ENCODE measurements around the gene ENPP4. TPM values are rescaled to one million over a fixed set of nuclear protein-coding genes. Genes with fewer than 3 reads are reported as not detected.
"Not testable (repeated sequence)": the region's sequence is repeated elsewhere in the genome, so short reads cannot be mapped to it uniquely, and the experiment has no call there.

The ENPP4 gene
- total RNA-seq, 6 donors from 2014 or later = 10.5 to 45.7 (median 24.3) TPM

DNA sequence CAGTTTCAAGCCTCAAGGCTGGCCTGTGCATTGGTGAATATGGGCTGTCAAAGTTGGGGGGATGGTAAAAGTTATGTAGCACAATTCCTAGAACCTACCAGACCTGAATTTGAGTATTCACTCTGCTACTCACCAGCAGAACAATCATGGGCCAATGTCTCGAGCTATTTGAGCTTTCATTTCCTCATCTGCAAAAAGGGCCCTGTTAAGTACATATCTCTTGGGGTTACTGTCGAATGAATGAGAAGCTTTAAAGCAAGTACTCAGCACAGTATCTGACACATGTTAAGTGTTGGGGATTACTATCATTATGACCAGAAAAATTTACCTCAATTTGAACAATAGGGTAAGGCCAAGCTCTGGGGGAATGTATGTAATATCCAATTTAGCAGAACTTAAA, 13.5 kb upstream of the ENPP4 start:
- no peaks in the 10 kb centered on the region for H3K9me3 ChIP-seq
- H3K27ac ChIP-seq = no peak overlapping the region
- H3K4me1 ChIP-seq = no peaks in the 10 kb centered on the region
- no peak for DNase-seq
- TF ChIP-seq, protein P1, sequence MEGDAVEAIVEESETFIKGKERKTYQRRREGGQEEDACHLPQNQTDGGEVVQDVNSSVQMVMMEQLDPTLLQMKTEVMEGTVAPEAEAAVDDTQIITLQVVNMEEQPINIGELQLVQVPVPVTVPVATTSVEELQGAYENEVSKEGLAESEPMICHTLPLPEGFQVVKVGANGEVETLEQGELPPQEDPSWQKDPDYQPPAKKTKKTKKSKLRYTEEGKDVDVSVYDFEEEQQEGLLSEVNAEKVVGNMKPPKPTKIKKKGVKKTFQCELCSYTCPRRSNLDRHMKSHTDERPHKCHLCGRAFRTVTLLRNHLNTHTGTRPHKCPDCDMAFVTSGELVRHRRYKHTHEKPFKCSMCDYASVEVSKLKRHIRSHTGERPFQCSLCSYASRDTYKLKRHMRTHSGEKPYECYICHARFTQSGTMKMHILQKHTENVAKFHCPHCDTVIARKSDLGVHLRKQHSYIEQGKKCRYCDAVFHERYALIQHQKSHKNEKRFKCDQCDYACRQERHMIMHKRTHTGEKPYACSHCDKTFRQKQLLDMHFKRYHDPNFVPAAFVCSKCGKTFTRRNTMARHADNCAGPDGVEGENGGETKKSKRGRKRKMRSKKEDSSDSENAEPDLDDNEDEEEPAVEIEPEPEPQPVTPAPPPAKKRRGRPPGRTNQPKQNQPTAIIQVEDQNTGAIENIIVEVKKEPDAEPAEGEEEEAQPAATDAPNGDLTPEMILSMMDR (IDR thresholded peaks at IDR 0.05) = no peak
- TF ChIP-seq POLR2AphosphoS5 (IDR thresholded peaks at IDR 0.05) (no peak), POLR2A (IDR thresholded peaks at IDR 0.05) (no peak), EP300 (IDR thresholded peaks at IDR 0.05) (no peak)
- H3K27me3 ChIP-seq = no peaks in the 10 kb centered on the region
- no peaks in the 10 kb centered on the region for H3K36me3 ChIP-seq
- no peak for ATAC-seq (ENCODE audit: low FRiP score in 2 of 2)
- no peak overlapping the region for H3K4me3 ChIP-seq
- 87 to 91% methylated on average over 2 of the region's 2 CpGs for WGBS, 2 donors

DNA sequence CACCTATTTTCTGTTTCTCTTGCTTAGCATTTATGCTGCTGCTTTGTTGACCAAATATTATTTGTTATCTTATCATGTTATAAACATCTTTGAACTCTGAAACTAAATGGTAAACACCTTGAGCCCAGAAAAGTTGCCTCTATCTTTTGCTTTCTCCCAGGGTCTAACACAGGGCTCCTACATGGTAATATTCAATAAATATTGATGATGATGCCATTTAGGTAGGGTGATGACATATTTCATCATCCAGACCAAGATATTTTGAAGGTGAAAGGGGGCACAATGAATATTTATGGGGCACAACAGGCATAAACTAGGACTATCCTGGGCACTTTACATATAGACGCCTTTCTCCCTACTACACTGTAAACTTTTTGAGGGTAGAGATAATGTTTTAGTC, 11.6 kb upstream of the ENPP4 start:
- TF ChIP-seq POLR2A (IDR thresholded peaks at IDR 0.05) = no peak
- TF ChIP-seq POLR2AphosphoS5 (IDR thresholded peaks at IDR 0.05) = no peak
- TF ChIP-seq EP300 (IDR thresholded peaks at IDR 0.05) = no peak
- TF ChIP-seq, protein P1 (IDR thresholded peaks at IDR 0.05) = no peak
- DNase-seq (no peak), ATAC-seq (ENCODE audit: low FRiP score in 2 of 2) (no peak)
- Histone ChIP-seq H3K4me1 (no peaks in the 10 kb centered on the region), H3K4me3 (no peak overlapping the region), H3K9me3 (no peaks in the 10 kb centered on the region), H3K27ac (no peak overlapping the region), H3K36me3 (no peaks in the 10 kb centered on the region), H3K27me3 (no peaks in the 10 kb centered on the region)
- WGBS, 2 donors = 94 to 95% methylated on average over 1 of the region's 1 CpG

DNA sequence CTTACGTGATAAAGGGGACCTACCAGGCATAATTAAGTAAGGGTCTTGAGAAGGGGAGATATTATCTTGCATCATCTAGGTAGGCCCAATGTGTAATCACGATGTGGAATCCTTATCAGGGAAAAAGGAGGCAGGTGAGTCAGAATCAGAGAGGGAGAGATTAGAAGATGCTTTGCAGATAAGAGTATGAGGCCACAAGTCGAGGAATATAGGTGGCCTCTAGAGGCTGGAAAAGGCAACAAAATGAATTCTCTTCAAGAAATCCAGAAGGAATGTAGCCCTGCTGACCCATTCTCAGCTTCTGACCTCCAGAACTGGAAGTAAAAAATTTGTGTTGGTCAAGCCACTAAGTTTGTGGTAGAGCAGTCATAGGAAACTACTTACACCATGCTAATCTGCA, 11.0 kb upstream of the ENPP4 start:
- TF ChIP-seq, protein P1 (IDR thresholded peaks at IDR 0.05) = no peak
- TF ChIP-seq EP300 (IDR thresholded peaks at IDR 0.05) = no peak
- TF ChIP-seq POLR2AphosphoS5 (IDR thresholded peaks at IDR 0.05) = no peak
- no peak for TF ChIP-seq POLR2A (IDR thresholded peaks at IDR 0.05)
- H3K27ac ChIP-seq = no peak overlapping the region
- 93 to 94% methylated on average over 3 of the region's 3 CpGs for WGBS, 2 donors
- DNase-seq (no peak), ATAC-seq (ENCODE audit: low FRiP score in 2 of 2) (no peak)
- H3K4me3 ChIP-seq = no peak overlapping the region
- H3K9me3 ChIP-seq = no peaks in the 10 kb centered on the region
- H3K27me3 ChIP-seq = no peaks in the 10 kb centered on the region
- H3K4me1 ChIP-seq = no peaks in the 10 kb centered on the region
- H3K36me3 ChIP-seq = no peaks in the 10 kb centered on the region

DNA sequence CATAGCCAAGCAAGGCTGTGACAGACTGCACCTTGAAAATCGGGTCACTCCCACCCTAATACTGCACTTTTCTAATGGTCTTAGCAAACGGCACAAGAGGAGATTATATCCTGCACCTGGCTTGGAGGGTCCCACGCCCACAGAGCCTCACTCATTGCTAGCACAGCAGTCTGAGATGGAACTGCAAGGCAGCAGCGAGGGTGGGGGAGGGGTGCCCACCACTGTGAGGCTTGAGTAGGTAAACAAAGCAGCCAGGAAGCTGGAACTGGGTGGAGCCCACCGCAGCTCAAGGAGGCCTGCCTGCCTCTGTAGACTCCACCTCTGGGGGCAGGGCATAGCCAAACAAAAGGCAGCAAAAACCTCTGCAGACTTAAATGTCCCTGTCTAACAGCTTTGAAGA, 10.1 kb upstream of the ENPP4 start:
- not testable (repeated sequence) for DNase-seq; H3K9me3 ChIP-seq; H3K27ac ChIP-seq; H3K4me1 ChIP-seq; ATAC-seq (ENCODE audit: low FRiP score in 2 of 2); H3K27me3 ChIP-seq; H3K4me3 ChIP-seq; H3K36me3 ChIP-seq
- 75 to 81% methylated on average over 5 of the region's 5 CpGs for WGBS, 2 donors

DNA sequence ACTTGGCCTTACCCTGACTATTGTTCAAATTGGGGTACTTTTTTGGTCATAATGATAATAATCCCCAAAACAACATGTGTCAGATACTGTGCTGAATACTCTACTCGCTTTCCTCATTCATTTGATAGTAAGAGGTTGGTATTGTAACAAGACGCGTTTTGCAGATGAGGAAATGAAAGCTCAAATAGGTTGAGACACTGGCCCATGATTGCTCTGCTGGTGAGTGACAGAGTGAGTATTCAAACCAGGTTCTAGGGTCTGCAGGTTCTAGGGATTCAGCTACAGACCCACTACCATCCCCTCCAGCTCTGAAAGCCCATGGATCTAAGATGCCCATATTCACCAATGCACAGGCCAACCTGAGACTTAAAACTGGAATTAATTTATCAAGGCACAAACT, 1.3 kb upstream of the ENPP4 start:
- no peak for DNase-seq
- Histone ChIP-seq H3K4me3 (peak overlapping the region in 2 of 4 donors; percentile 66 to 93), H3K36me3 (no peaks in the 10 kb centered on the region), H3K27ac (peak overlapping the region in 1 of 4 donors; percentile 27), H3K9me3 (no peaks in the 10 kb centered on the region), H3K27me3 (no peaks in the 10 kb centered on the region), H3K4me1 (peaks cover 16 to 30% (median 22%) of the 10 kb centered on the region in 4 donors)
- ATAC-seq (ENCODE audit: low FRiP score in 2 of 2) = no peak
- WGBS, 2 donors = 68 to 69% methylated on average over 3 of the region's 3 CpGs
- TF ChIP-seq, protein P1 (IDR thresholded peaks at IDR 0.05) = no peak
- TF ChIP-seq EP300 (IDR thresholded peaks at IDR 0.05) (no peak), POLR2AphosphoS5 (IDR thresholded peaks at IDR 0.05) (no peak), POLR2A (IDR thresholded peaks at IDR 0.05) (no peak)
